ENCODE data around the gene DNER. TPM values are rescaled to one million over a fixed set of nuclear protein-coding genes. Genes with fewer than 3 reads are reported as not detected.
A peak's percentile ranks its signal among the peaks of the same experiment; 100 is the strongest.

The DNER gene
- polyA plus RNA-seq, 2 of the 4 experiments (the other 2 are of a cell fraction) = 0.34 to 4.2 TPM

GRCh38 chr2:229714736-229715541, 584 bp upstream of the DNER start:
- 34% methylated on average over 12 of the region's 60 CpGs for WGBS (ENCODE audit: missing lambda C conversion rate)
- FAIRE-seq (no peak), DNase-seq (ENCODE audit: low read depth in 1 of 2, low spot score in 1 of 2) (peak; percentile 48 to 56), ATAC-seq (peak; percentile 85 to 89)
- Histone ChIP-seq H3K4me1 (peaks cover 7% of the 10 kb centered on the region; the same call in 1 of the 3 replicates), H3K4me3 (peak overlapping the region; percentile 57), H3K27ac (no peak overlapping the region), H3K4me2 (peak overlapping the region; percentile 100), H3K9me3 (0 out of 3 replicates have a peak, but pooled peaks cover 4% of the 10 kb centered on the region)
- ChIA-PET POLR2A (no interaction called here), CTCF (interaction anchor here (0.6 to 1.1 kb wide), 6 partner anchors 10 to 1458 kb away, joined by 3 to 9 read pairs (median 3); no protein-coding TSS in a partner anchor)
- TF ChIP-seq TP53 (CRISPR knock-in tag; IDR thresholded peaks at IDR 0.05) (no peak), EHMT2 (IDR thresholded peaks at IDR 0.05; ENCODE audit: low read depth) (peak; percentile 47; the same call in 1 of the 2 replicates), HEYL (CRISPR knock-in tag; IDR thresholded peaks at IDR 0.05) (no peak), ATOH8 (CRISPR knock-in tag; IDR thresholded peaks at IDR 0.05; ENCODE audit: low read depth) (no peak), HOXB5 (CRISPR knock-in tag; IDR thresholded peaks at IDR 0.05) (no peak), CBX8 (IDR thresholded peaks at IDR 0.05) (no peak), FOSL2 (IDR thresholded peaks at IDR 0.05) (no peak), FOSL2 (CRISPR knock-in tag; IDR thresholded peaks at IDR 0.05) (no peak), REST (IDR thresholded peaks at IDR 0.05) (peak; percentile 94), MAZ (IDR thresholded peaks at IDR 0.05; ENCODE audit: borderline replicate concordance, low read depth, low read length) (no peak)

- no peak for TF ChIP-seq CTCF (IDR thresholded peaks at IDR 0.05)
- TF ChIP-seq HOXA7 (CRISPR knock-in tag; IDR thresholded peaks at IDR 0.05) = no peak
- peak; percentile 40; the same call in 1 of the 2 replicates for TF ChIP-seq REST (IDR thresholded peaks at IDR 0.05)
- no peak for TF ChIP-seq EHF (CRISPR knock-in tag; IDR thresholded peaks at IDR 0.05)
- peak; percentile 36 for TF ChIP-seq CHD2 (IDR thresholded peaks at IDR 0.05; ENCODE audit: low read length, partially characterized antibody)
- Histone ChIP-seq H3K4me3 (peak overlapping the region; percentile 57), H3K4me2 (peak overlapping the region; percentile 100), H3K9me3 (0 out of 3 replicates have a peak, but pooled peaks cover 4% of the 10 kb centered on the region), H3K4me1 (peaks cover 7% of the 10 kb centered on the region; the same call in 1 of the 3 replicates), H3K27ac (peak overlapping the region in 1 of 2 experiments; percentile 55; a peak in 2 of 6 replicates)
- FAIRE-seq = no peak
- peak; percentile 26 to 27 for DNase-seq (ENCODE audit: low read depth in 1 of 2, low spot score in 1 of 2)
- ATAC-seq = peak; percentile 68 to 85
- ChIA-PET CTCF (interaction anchor here (1.2 kb wide), 1 partner anchor 127 kb away, joined by 3 read pairs; no protein-coding TSS in a partner anchor), POLR2A (interaction anchor here (0.5 kb wide), 1 partner anchor 1821 kb away, joined by 6 read pairs; no protein-coding TSS in a partner anchor)
- WGBS (ENCODE audit: missing lambda C conversion rate) = 49% methylated on average over 21 of the region's 61 CpGs
Observed at GRCh38 chr2:229713371-229714079, 830 bp downstream of the DNER start.
